Activated CD8-positive, alpha-beta memory T cell treated with anti-CD3 and anti-CD28 coated beads, Interleukin-2, amount 10 ng/mL, durations not matched to agents 7 days and 5 days (primary cell): Measurements from ENCODE around the gene TRIM8. TPM values are rescaled to one million over a fixed set of nuclear protein-coding genes. Genes with fewer than 3 reads are reported as not detected.

ENCODE experiments used
- ATAC-seq: fragments of 150-1000 bp; cut with Tn5 transposase; one replicate; pipeline ENCODE4 v1.10.0; 2021; ENCODE audit warnings: moderate library complexity
- CTCF ChIA-PET: fragments of 350-600 bp; sonication (Branson Sonifier 250); formaldehyde crosslinking; loops from one replicate; lab custom pipeline; 2021; ENCODE audit warnings: antibody characterized with exemption; lab: Charles Lee
- DNase-seq: peaks from one replicate; pipeline ENCODE4 v3.0.0-alpha.2; 2020
- H3K27ac Mint-ChIP-seq: one replicate; pipeline ENCODE4 v1.8.0; 2021; ENCODE audit warnings: mild to moderate bottlenecking, mixed read lengths
- H3K27me3 Mint-ChIP-seq: one replicate; pipeline ENCODE4 v1.8.0; 2021; ENCODE audit warnings: mixed read lengths
- H3K36me3 Mint-ChIP-seq: one replicate; pipeline ENCODE4 v1.8.0; 2021; ENCODE audit warnings: mild to moderate bottlenecking, mixed read lengths
- H3K4me1 Mint-ChIP-seq: one replicate; pipeline ENCODE4 v1.8.0; 2021; ENCODE audit warnings: mixed read lengths
- H3K4me3 Mint-ChIP-seq: one replicate; pipeline ENCODE4 v1.8.0; 2021; ENCODE audit warnings: mild to moderate bottlenecking, moderate library complexity, mixed read lengths
- H3K9me3 Mint-ChIP-seq: one replicate; pipeline ENCODE4 v1.8.0; 2022; ENCODE audit warnings: low read depth, mixed read lengths
- total RNA-seq, 2 experiments: library from RNA; stranded (reverse); gene quantifications; one replicate each; pipeline ENCODE4 v1.2.3, GENCODE V29; 2021

The TRIM8 gene
- total RNA-seq, 2 experiments from 2014 or later = 58.7 to 86.9 TPM

DNA sequence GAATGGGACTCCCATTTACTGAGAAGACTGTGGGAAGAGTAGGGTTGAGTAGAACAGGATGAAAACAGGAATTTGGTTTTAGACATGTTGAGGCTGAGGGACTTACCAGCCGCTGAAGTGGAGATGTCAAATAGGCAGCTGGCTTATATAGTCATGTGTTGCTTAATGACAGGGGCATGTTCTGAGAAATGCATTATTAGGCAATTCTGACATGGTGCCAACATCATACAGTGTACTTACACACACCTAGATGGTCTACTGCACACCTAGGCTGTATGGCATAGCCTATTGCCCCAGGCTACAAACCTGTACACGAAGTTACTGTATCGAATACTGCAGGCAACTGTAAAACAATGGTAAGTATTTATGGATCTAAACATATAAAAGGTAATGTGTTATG lies 52.5 kb downstream of the TRIM8 start:
- H3K27ac Mint-ChIP-seq = no peak overlapping the region
- CTCF ChIA-PET = interaction anchor here (1.3 kb wide), 1 partner anchor 27 kb away, joined by 3 read pairs; no protein-coding TSS in a partner anchor

GRCh38 chr10:102698894-102699293 lies 54.6 kb downstream of the TRIM8 start:
- Mint-ChIP-seq H3K9me3 (no peaks in the 10 kb centered on the region), H3K4me1 (peaks cover 4% of the 10 kb centered on the region), H3K36me3 (peaks cover 42% of the 10 kb centered on the region), H3K4me3 (no peak overlapping the region), H3K27me3 (no peaks in the 10 kb centered on the region), H3K27ac (no peak overlapping the region)
- DNase-seq (no peak), ATAC-seq (no peak)
- CTCF ChIA-PET = interaction anchor here (1.4 kb wide), 1 partner anchor 22 kb away, joined by 4 read pairs; no protein-coding TSS in a partner anchor

More for the DNA sequence above, 52.5 kb downstream of the TRIM8 start:
- no peak overlapping the region for H3K4me3 Mint-ChIP-seq
- no peak for ATAC-seq
- H3K4me1 Mint-ChIP-seq = peaks cover 4% of the 10 kb centered on the region
- DNase-seq = no peak
- no peaks in the 10 kb centered on the region for H3K9me3 Mint-ChIP-seq
- H3K27me3 Mint-ChIP-seq = no peaks in the 10 kb centered on the region
- H3K36me3 Mint-ChIP-seq = peaks cover 38% of the 10 kb centered on the region

- Mint-ChIP-seq H3K4me3 (no peak overlapping the region), H3K4me1 (peaks cover 11% of the 10 kb centered on the region), H3K9me3 (no peaks in the 10 kb centered on the region), H3K36me3 (peaks cover 41% of the 10 kb centered on the region), H3K27me3 (no peaks in the 10 kb centered on the region), H3K27ac (no peak overlapping the region)
- CTCF ChIA-PET = interaction anchor here (0.6 kb wide), 1 partner anchor 49 kb away, joined by 3 read pairs; no protein-coding TSS in a partner anchor
- no peak for DNase-seq
- no peak for ATAC-seq
Observed at GRCh38 chr10:102701272-102701671, 57.0 kb downstream of the TRIM8 start.

- no peaks in the 10 kb centered on the region for H3K27me3 Mint-ChIP-seq
- H3K4me3 Mint-ChIP-seq = no peak overlapping the region
- H3K36me3 Mint-ChIP-seq = peaks cover 36% of the 10 kb centered on the region
- ATAC-seq (no peak), DNase-seq (no peak)
- no peak overlapping the region for H3K27ac Mint-ChIP-seq
- no peaks in the 10 kb centered on the region for H3K9me3 Mint-ChIP-seq
- peaks cover 12% of the 10 kb centered on the region for H3K4me1 Mint-ChIP-seq
- CTCF ChIA-PET = interaction anchor here (0.6 to 1.1 kb wide), 2 partner anchors 32 to 50 kb away, joined by 3 read pairs; no protein-coding TSS in a partner anchor
Observed at GRCh38 chr10:102701796-102702195, 57.5 kb downstream of the TRIM8 start.

GRCh38 chr10:102702742-102703141 lies 58.5 kb downstream of the TRIM8 start:
- H3K27me3 Mint-ChIP-seq = no peaks in the 10 kb centered on the region
- peaks cover 21% of the 10 kb centered on the region for H3K4me1 Mint-ChIP-seq
- CTCF ChIA-PET = interaction anchor here (1.1 kb wide), 1 partner anchor 33 kb away, joined by 3 read pairs; no protein-coding TSS in a partner anchor
- no peak for ATAC-seq
- DNase-seq = no peak
- no peaks in the 10 kb centered on the region for H3K9me3 Mint-ChIP-seq
- no peak overlapping the region for H3K4me3 Mint-ChIP-seq
- peaks cover 31% of the 10 kb centered on the region for H3K36me3 Mint-ChIP-seq
- no peak overlapping the region for H3K27ac Mint-ChIP-seq

DNA sequence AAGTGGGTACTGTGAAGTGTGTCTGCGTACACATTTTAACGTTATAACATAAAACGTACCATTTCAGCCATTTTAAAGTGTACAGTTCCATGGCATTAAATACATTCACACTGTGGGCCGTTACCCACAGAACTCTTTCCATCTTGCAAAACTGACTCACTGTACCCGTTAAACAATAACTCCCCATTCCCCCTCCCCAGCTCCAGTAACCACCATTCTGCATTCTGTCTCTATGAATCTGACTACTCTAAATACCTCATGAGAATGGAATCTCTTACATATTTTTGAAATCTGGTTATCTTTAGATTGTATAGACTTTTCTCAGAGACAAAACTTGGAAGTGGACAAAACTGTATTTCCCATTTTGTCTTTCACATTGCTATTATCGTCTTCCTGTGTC lies 60.6 kb downstream of the TRIM8 start:
- H3K4me3 Mint-ChIP-seq = no peak overlapping the region
- H3K9me3 Mint-ChIP-seq = no peaks in the 10 kb centered on the region
- no peak overlapping the region for H3K27ac Mint-ChIP-seq
- H3K27me3 Mint-ChIP-seq = no peaks in the 10 kb centered on the region
- ATAC-seq = no peak
- no peak for DNase-seq
- CTCF ChIA-PET = interaction anchor here (1.1 kb wide), 1 partner anchor 31 kb away, joined by 3 read pairs; no protein-coding TSS in a partner anchor
- peaks cover 15% of the 10 kb centered on the region for H3K36me3 Mint-ChIP-seq
- H3K4me1 Mint-ChIP-seq = peaks cover 26% of the 10 kb centered on the region

- Mint-ChIP-seq H3K4me1 (peaks cover 32% of the 10 kb centered on the region), H3K9me3 (no peaks in the 10 kb centered on the region), H3K27ac (no peak overlapping the region), H3K4me3 (no peak overlapping the region), H3K36me3 (peaks cover 15% of the 10 kb centered on the region), H3K27me3 (no peaks in the 10 kb centered on the region)
- ATAC-seq = no peak
- CTCF ChIA-PET = no interaction called here
- no peak for DNase-seq
Observed at GRCh38 chr10:102705531-102705930, 61.3 kb downstream of the TRIM8 start.

Other genes with a start within 250 kb of the TRIM8 start
- gene NFKB2, start 248.8 kb upstream of the TRIM8 start, total RNA-seq = 100 to 1,000 TPM in 1 of 2 experiments, 10 to 100 TPM in 1; 78.1 to 199 TPM
- 1 to 10 TPM; 2.8 to 2.9 TPM for gene PSD, start 225.7 kb upstream of the TRIM8 start, total RNA-seq
- gene FBXL15, start 223.6 kb upstream of the TRIM8 start, total RNA-seq = 10 to 100 TPM; 13.5 to 15.2 TPM
- gene CUEDC2, start 211.9 kb upstream of the TRIM8 start, total RNA-seq = 10 to 100 TPM; 73.5 to 78.2 TPM
- under 1 TPM in 1 of 2 experiments, not detected in 1; 0.35 TPM for gene C10orf95, start 192.9 kb upstream of the TRIM8 start, total RNA-seq
- gene ACTR1A, start 141.8 kb upstream of the TRIM8 start, total RNA-seq = 10 to 100 TPM; 72.2 to 86.7 TPM
- 10 to 100 TPM in 1 of 2 experiments, 1 to 10 TPM in 1; 9.8 to 12.9 TPM for gene SUFU, start 140.5 kb upstream of the TRIM8 start, total RNA-seq
- 1 to 10 TPM; 7.2 to 9.7 TPM for gene ARL3, start 69.9 kb downstream of the TRIM8 start, total RNA-seq
- gene SFXN2, start 70.2 kb downstream of the TRIM8 start, total RNA-seq = 10 to 100 TPM; 22.1 to 30.1 TPM
- gene WBP1L, start 99.5 kb downstream of the TRIM8 start, total RNA-seq = 10 to 100 TPM; 23.9 to 24.6 TPM
- not detected for gene CYP17A1, start 192.9 kb downstream of the TRIM8 start, total RNA-seq
- 1 to 10 TPM; 6.6 to 8.4 TPM for gene BORCS7, start 209.8 kb downstream of the TRIM8 start, total RNA-seq
- gene AS3MT, start 225.0 kb downstream of the TRIM8 start, total RNA-seq = under 1 TPM in 1 of 2 experiments, not detected in 1; 0.41 TPM